ENCODE data around the gene FXYD7. TPM values are rescaled to one million over a fixed set of nuclear protein-coding genes. Genes with fewer than 3 reads are reported as not detected.
"Not testable (repeated sequence)": the region's sequence is repeated elsewhere in the genome, so short reads cannot be mapped to it uniquely, and the experiment has no call there.

The FXYD7 gene
- total and polyA plus RNA-seq, 2 experiments from 2014 or later: 0.22 to 0.27 TPM

GRCh38 chr19:35151273-35152065, 8.4 kb downstream of the FXYD7 start:
- Histone ChIP-seq H3K4me3 (no peak overlapping the region), H4K20me1 (ENCODE audit: insufficient read depth, poor library complexity, severe bottlenecking) (no peaks in the 10 kb centered on the region), H3K36me3 (replicated peaks; ENCODE audit: insufficient read depth, low read depth) (no peaks in the 10 kb centered on the region), H3K27ac (no peak overlapping the region), H3K27me3 (peaks cover 24% of the 10 kb centered on the region), H3K9me3 (ENCODE audit: low read depth) (no peaks in the 10 kb centered on the region), H3K79me2 (no peaks in the 10 kb centered on the region), H3K4me2 (no peak overlapping the region), H3K9me2 (replicated peaks; ENCODE audit: insufficient read depth) (no peaks in the 10 kb centered on the region), H3K4me1 (ENCODE audit: insufficient read depth) (peaks cover 13% of the 10 kb centered on the region), H2AFZ (no peak overlapping the region)
- 86% methylated on average over 14 of the region's 20 CpGs for WGBS (ENCODE audit: low lambda C conversion rate, missing lambda C conversion rate)
- no peak for DNase-seq (ENCODE audit: low spot score)
- no peak for TF ChIP-seq EZH2phosphoT487 (IDR thresholded peaks at IDR 0.05; ENCODE audit: low read depth, severe bottlenecking, unreplicated experiment)
- no peak for TF ChIP-seq EZH2 (IDR thresholded peaks at IDR 0.05; ENCODE audit: borderline replicate concordance)
- no peak for TF ChIP-seq CTCF (IDR thresholded peaks at IDR 0.05; ENCODE audit: poor library complexity)

DNA sequence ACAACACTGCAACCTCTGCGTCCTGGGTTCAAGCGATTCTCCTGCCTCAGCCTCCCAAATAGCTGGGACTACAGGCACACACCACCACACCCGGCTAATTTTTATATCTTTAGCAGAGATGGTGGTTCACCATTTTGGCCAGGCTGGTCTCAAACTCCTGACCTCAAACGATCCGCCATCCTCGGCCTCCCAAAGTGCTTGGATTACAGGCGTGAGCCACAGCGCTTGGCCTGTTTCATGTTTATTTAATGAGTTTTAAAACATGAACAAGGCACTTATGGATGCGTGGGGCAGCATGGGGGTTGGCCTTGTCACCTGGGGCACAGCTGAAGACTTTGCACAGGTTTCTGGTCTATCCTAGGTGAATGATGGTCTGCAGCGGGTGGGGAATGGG, 10.1 kb downstream of the FXYD7 start:
- peaks cover 13% of the 10 kb centered on the region for H3K4me1 ChIP-seq (ENCODE audit: insufficient read depth)
- not testable (repeated sequence) for DNase-seq (ENCODE audit: low spot score); H3K27ac ChIP-seq; H3K36me3 ChIP-seq (replicated peaks; ENCODE audit: insufficient read depth, low read depth); H4K20me1 ChIP-seq (ENCODE audit: insufficient read depth, poor library complexity, severe bottlenecking); H3K4me3 ChIP-seq; H3K79me2 ChIP-seq; H3K4me2 ChIP-seq; H3K9me2 ChIP-seq (replicated peaks; ENCODE audit: insufficient read depth); H2AFZ ChIP-seq; H3K9me3 ChIP-seq (ENCODE audit: low read depth)
- WGBS (ENCODE audit: low lambda C conversion rate, missing lambda C conversion rate): 70% methylated on average over 10 of the region's 10 CpGs
- H3K27me3 ChIP-seq: peaks cover 24% of the 10 kb centered on the region

- Histone ChIP-seq H4K20me1 (ENCODE audit: insufficient read depth, poor library complexity, severe bottlenecking) (no peaks in the 10 kb centered on the region), H3K36me3 (replicated peaks; ENCODE audit: insufficient read depth, low read depth) (no peaks in the 10 kb centered on the region), H3K9me3 (ENCODE audit: low read depth) (no peaks in the 10 kb centered on the region), H3K4me3 (peak overlapping the region; percentile 53), H3K4me2 (peak overlapping the region; percentile 93), H3K27ac (no peak overlapping the region), H3K9me2 (replicated peaks; ENCODE audit: insufficient read depth) (no peaks in the 10 kb centered on the region), H3K4me1 (ENCODE audit: insufficient read depth) (peaks cover 13% of the 10 kb centered on the region), H3K79me2 (no peaks in the 10 kb centered on the region), H3K27me3 (peaks cover 24% of the 10 kb centered on the region), H2AFZ (peak overlapping the region; percentile 68)
- WGBS (ENCODE audit: low lambda C conversion rate, missing lambda C conversion rate): 2% methylated on average over 24 of the region's 36 CpGs
- TF ChIP-seq EZH2 (IDR thresholded peaks at IDR 0.05; ENCODE audit: borderline replicate concordance) (no peak), CTCF (IDR thresholded peaks at IDR 0.05; ENCODE audit: poor library complexity) (peak; percentile 40), EZH2phosphoT487 (IDR thresholded peaks at IDR 0.05; ENCODE audit: low read depth, severe bottlenecking, unreplicated experiment) (no peak)
- peak; percentile 67 for DNase-seq (ENCODE audit: low spot score)
Observed at GRCh38 chr19:35153701-35154524, 10.9 kb downstream of the FXYD7 start.
